HCT116 (cell line): Measurements from ENCODE around the gene ZNF627. TPM values are rescaled to one million over a fixed set of nuclear protein-coding genes. Genes with fewer than 3 reads are reported as not detected.

Experiments used
- ATAC-seq: fragments of 200-7000 bp; cut with Tn5 transposase; 2 replicates; pipeline ENCODE4 v1.9.1; 2020; ENCODE audit warnings: mild to moderate bottlenecking, moderate library complexity
- BruUV-seq: library from RNA; stranded (reverse); fragments of 400-500 nt; replicated peaks from 2 replicates; lab custom pipeline; 2021; lab: Mats Ljungman, UMichigan
- CTCF ChIA-PET: fragments of 300-600 bp; sonication (Branson Sonifier 250); formaldehyde crosslinking; loops from one replicate; lab custom pipeline; 2021; ENCODE audit warnings: antibody characterized with exemption; lab: Charles Lee
- POLR2A ChIA-PET: fragments of 300-600, 350-600 bp; sonication (Branson Sonifier 250); formaldehyde crosslinking; loops from one replicate; lab custom pipeline; 2021; ENCODE audit warnings: antibody characterized with exemption; lab: Charles Lee
- RAD21 ChIA-PET, 2 experiments: fragments of 300-600 bp; sonication (Branson Sonifier 250); formaldehyde crosslinking; loops; one replicate each; lab custom pipeline; 2023; ENCODE audit warnings: low total read pairs in 2 of 2; ENCODE audit not compliant: uncharacterized antibody in 2 of 2, unreplicated experiment in 2 of 2, low non-redundant PET in 1 of 2; lab: Charles Lee
- DNase-seq: peaks from one replicate; pipeline ENCODE4 v3.0.0-alpha.2; 2010; ENCODE audit warnings: low read depth, low spot score
- H2AFZ ChIP-seq: fragments of 200-600 bp; shearing (Covaris generic), sonication (generic); 2 replicates; pipeline ENCODE4 v1.6.1; 2017; ENCODE audit warnings: low read depth, mixed run types, mixed read lengths, antibody characterized with exemption, low read length; ENCODE audit not compliant: poor library complexity, severe bottlenecking
- H3K27ac ChIP-seq: 2 replicates; pipeline ENCODE4 v1.5.1; 2012; ENCODE audit warnings: low read depth, low read length
- H3K27me3 ChIP-seq: fragments of 200-600 bp; sonication (generic); 2 replicates; pipeline ENCODE4 v1.6.1; 2016; ENCODE audit warnings: mixed run types, low read length, mixed read lengths; ENCODE audit not compliant: insufficient read depth
- H3K36me3 ChIP-seq, 2 experiments: fragments of 200-500 bp in 1 of 2; fragments of 200-600 bp in 1 of 2; sonication (Bioruptor generic) in 1 of 2; sonication (generic) in 1 of 2; 2 replicates each; pipeline versions ENCODE4 v1.5.1 to v1.6.1; 2014 to 2016; ENCODE audit warnings: low read length in 2 of 2, inconsistent platforms in 1 of 2, mixed read lengths in 1 of 2, mixed run types in 1 of 2; ENCODE audit not compliant: insufficient read depth in 2 of 2, control insufficient read depth in 1 of 2
- H3K4me1 ChIP-seq, 2 experiments: fragments of 200-600 bp in 1 of 2; sonication (generic) in 1 of 2; 2 replicates each; pipeline versions ENCODE4 v1.5.1 to v1.6.1; 2012 to 2017; ENCODE audit warnings: low read length in 2 of 2, inconsistent platforms in 1 of 2, mild to moderate bottlenecking in 1 of 2, mixed read lengths in 1 of 2, mixed run types in 1 of 2, moderate library complexity in 1 of 2; ENCODE audit not compliant: insufficient read depth in 2 of 2, control insufficient read depth in 1 of 2
- H3K4me2 ChIP-seq: fragments of 200-600 bp; sonication (generic); 2 replicates; pipeline ENCODE4 v1.6.1; 2017; ENCODE audit warnings: mixed run types, low read length, mixed read lengths
- H3K4me3 ChIP-seq, 2 experiments: fragments of 200-600 bp in 1 of 2; sonication (generic) in 1 of 2; replicated peaks in 1 of 2; 2 replicates each; pipeline ENCODE4 v1.5.1; 2011 to 2016; ENCODE audit warnings: low read length in 2 of 2, control low read depth in 1 of 2, low read depth in 1 of 2, mild to moderate bottlenecking in 1 of 2, mixed read lengths in 1 of 2, mixed run types in 1 of 2
- H3K79me2 ChIP-seq: fragments of 200-600 bp; sonication (generic); 2 replicates; pipeline ENCODE4 v1.6.1; 2017; ENCODE audit warnings: mild to moderate bottlenecking, mixed run types, low read length, moderate library complexity, mixed read lengths; ENCODE audit not compliant: insufficient read depth
- H3K9ac ChIP-seq: fragments of 200-600 bp; sonication (generic); 2 replicates; pipeline ENCODE4 v1.6.1; 2016; ENCODE audit warnings: low read length, mixed read lengths
- H3K9me2 ChIP-seq: fragments of 200-600 bp; sonication (generic), shearing (Covaris generic); 2 replicates; pipeline ENCODE4 v1.6.1; 2017; ENCODE audit warnings: mixed run types, mild to moderate bottlenecking, moderate library complexity; ENCODE audit not compliant: insufficient read depth
- H3K9me3 ChIP-seq, 2 experiments: fragments of 200-500 bp in 1 of 2; fragments of 200-600 bp in 1 of 2; sonication (Bioruptor generic) in 1 of 2; sonication (generic) in 1 of 2; 2 replicates each; pipeline ENCODE4 v1.6.1; 2014 to 2017; ENCODE audit warnings: low read length in 2 of 2, mixed read lengths in 2 of 2, inconsistent platforms in 1 of 2, low read depth in 1 of 2, mild to moderate bottlenecking in 1 of 2, mixed run types in 1 of 2, moderate library complexity in 1 of 2; ENCODE audit not compliant: control insufficient read depth in 1 of 2, insufficient read depth in 1 of 2
- H4K20me1 ChIP-seq: fragments of 200-600 bp; sonication (generic), shearing (Covaris generic); 2 replicates; pipeline ENCODE4 v1.6.1; 2017; ENCODE audit warnings: mixed run types, mild to moderate bottlenecking, moderate library complexity; ENCODE audit not compliant: insufficient read depth
- ATF3 ChIP-seq: IDR thresholded peaks from 2 replicates; pipeline ENCODE4 v1.6.1; 2012
- EGR1 ChIP-seq: IDR thresholded peaks from 2 replicates; pipeline ENCODE4 v1.6.1; 2012; ENCODE audit warnings: low read depth
- ELF1 ChIP-seq: IDR thresholded peaks from 2 replicates; pipeline ENCODE4 v1.6.1; 2012; ENCODE audit warnings: low read depth, borderline replicate concordance
- EZH2phosphoT487 ChIP-seq: fragments of 200-600 bp; IDR thresholded peaks from 2 replicates; pipeline ENCODE4 v1.6.1; 2018; ENCODE audit warnings: antibody characterized with exemption, borderline replicate concordance
- FOSL1 ChIP-seq: IDR thresholded peaks from 2 replicates; pipeline ENCODE4 v1.6.1; 2012; ENCODE audit warnings: low read depth
- RAD21 ChIP-seq: IDR thresholded peaks from 2 replicates; pipeline ENCODE4 v1.6.1; 2012; ENCODE audit warnings: low read depth, mild to moderate bottlenecking
- REST ChIP-seq: IDR thresholded peaks from 2 replicates; pipeline ENCODE4 v1.6.1; 2012; ENCODE audit warnings: low read depth
- YY1 ChIP-seq: IDR thresholded peaks from 2 replicates; pipeline ENCODE4 v1.6.1; 2011; ENCODE audit warnings: low read length, low read depth, moderate library complexity, mild to moderate bottlenecking; ENCODE audit not compliant: insufficient replicate concordance; ENCODE audit errors: extremely low read depth
- ZBTB33 ChIP-seq: IDR thresholded peaks from 2 replicates; pipeline ENCODE4 v1.6.1; 2011; ENCODE audit warnings: mild to moderate bottlenecking, low read length, moderate library complexity; ENCODE audit not compliant: insufficient replicate concordance; ENCODE audit errors: extremely low read depth
- ZFX ChIP-seq: fragments of 450-650 bp; IDR thresholded peaks from 2 replicates; pipeline ENCODE4 v1.6.1; 2017
- intact Hi-C: fragments of 100-400 bp; cut with micrococcal nuclease; formaldehyde crosslinking; loops from 2 replicates; pipeline ENCODE4 v1.10.0; 2022
- total RNA-seq: library from RNA; stranded (reverse); gene quantifications from one replicate; pipeline ENCODE4 v1.2.1, GENCODE V29; 2021; ENCODE audit not compliant: unreplicated experiment
- TF ChIP-seq, protein P1 (sequence below), 3 experiments: fragments of 200-600 bp in 1 of 3; sonication (generic) in 1 of 3; IDR thresholded peaks in 2 of 3; conservative IDR thresholded peaks in 1 of 3; 2 replicates each; pipeline ENCODE4 v1.5.1; 2012 to 2017; ENCODE audit warnings: low read depth in 2 of 3, low read length in 2 of 3, antibody characterized with exemption in 1 of 3, borderline replicate concordance in 1 of 3, control low read depth in 1 of 3, mild to moderate bottlenecking in 1 of 3, mixed read lengths in 1 of 3, mixed run types in 1 of 3, moderate library complexity in 1 of 3; ENCODE audit not compliant: insufficient read depth in 1 of 3

The ZNF627 gene
- total RNA-seq, 1 experiment from 2014 or later, result 14.8 TPM

DNA sequence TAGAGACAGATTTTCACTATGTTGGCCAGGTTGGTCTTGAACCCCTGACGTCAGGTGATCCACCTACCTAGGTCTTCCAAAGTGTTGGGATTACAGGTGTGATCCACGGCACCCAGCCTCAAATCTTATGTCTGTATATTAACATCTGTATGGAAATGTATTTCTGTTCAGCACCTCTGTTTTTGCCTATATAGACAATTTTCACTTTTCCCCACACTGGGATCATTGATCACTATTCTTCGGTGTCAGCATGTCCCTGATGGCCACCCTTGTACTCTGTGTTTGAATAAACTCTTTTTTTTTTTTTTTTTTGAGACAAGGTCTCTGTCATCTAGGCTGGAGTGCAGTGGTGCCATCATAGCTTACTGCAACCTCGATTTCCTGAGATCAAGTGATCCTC is 3.2 kb upstream of the ZNF627 start:
- Histone ChIP-seq H3K4me2 (no peak overlapping the region), H3K4me3 (no peak overlapping the region), H4K20me1 (no peaks in the 10 kb centered on the region), H3K79me2 (peaks cover 16% of the 10 kb centered on the region), H3K9me3 (no peaks in the 10 kb centered on the region), H3K36me3 (peaks cover 0 to 1% of the 10 kb centered on the region in 2 experiments; a peak in 1 of 4 replicates), H3K27ac (no peak overlapping the region), H2AFZ (no peak overlapping the region), H3K9ac (no peak overlapping the region), H3K27me3 (no peaks in the 10 kb centered on the region), H3K4me1 (peaks cover 3 to 13% of the 10 kb centered on the region in 2 experiments; a peak in 2 of 4 replicates), H3K9me2 (no peaks in the 10 kb centered on the region)
- ChIA-PET RAD21 (no interaction called here), POLR2A (no interaction called here), CTCF (no interaction called here)
- no peak for DNase-seq
- no TSS peak for BruUV-seq
- TF ChIP-seq, protein P1, sequence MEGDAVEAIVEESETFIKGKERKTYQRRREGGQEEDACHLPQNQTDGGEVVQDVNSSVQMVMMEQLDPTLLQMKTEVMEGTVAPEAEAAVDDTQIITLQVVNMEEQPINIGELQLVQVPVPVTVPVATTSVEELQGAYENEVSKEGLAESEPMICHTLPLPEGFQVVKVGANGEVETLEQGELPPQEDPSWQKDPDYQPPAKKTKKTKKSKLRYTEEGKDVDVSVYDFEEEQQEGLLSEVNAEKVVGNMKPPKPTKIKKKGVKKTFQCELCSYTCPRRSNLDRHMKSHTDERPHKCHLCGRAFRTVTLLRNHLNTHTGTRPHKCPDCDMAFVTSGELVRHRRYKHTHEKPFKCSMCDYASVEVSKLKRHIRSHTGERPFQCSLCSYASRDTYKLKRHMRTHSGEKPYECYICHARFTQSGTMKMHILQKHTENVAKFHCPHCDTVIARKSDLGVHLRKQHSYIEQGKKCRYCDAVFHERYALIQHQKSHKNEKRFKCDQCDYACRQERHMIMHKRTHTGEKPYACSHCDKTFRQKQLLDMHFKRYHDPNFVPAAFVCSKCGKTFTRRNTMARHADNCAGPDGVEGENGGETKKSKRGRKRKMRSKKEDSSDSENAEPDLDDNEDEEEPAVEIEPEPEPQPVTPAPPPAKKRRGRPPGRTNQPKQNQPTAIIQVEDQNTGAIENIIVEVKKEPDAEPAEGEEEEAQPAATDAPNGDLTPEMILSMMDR (IDR thresholded peaks at IDR 0.05 in 2 of 3, conservative IDR thresholded peaks at IDR 0.05 in 1 of 3; ENCODE audit: borderline replicate concordance in 1 of 3, insufficient read depth in 1 of 3, low read depth in 2 of 3, low read length in 2 of 3), result no peak
- no peak for TF ChIP-seq ATF3
- TF ChIP-seq ZFX, result no peak
- TF ChIP-seq EGR1, result no peak
- TF ChIP-seq YY1, result no peak
- TF ChIP-seq EZH2phosphoT487, result no peak
- intact Hi-C loops, result no loop called here
- no peak for ATAC-seq

GRCh38 chr19:11596156-11596555 is 1.1 kb upstream of the ZNF627 start:
- peaks cover 3 to 13% of the 10 kb centered on the region in 2 experiments; a peak in 2 of 4 replicates for H3K4me1 ChIP-seq
- intact Hi-C loops, result no loop called here
- ATAC-seq (no peak), DNase-seq (no peak)
- RAD21 ChIA-PET, result no interaction called here
- no peak overlapping the region for H2AFZ ChIP-seq
- POLR2A ChIA-PET, result no interaction called here
- no peak overlapping the region for H3K4me3 ChIP-seq
- peaks cover 35% of the 10 kb centered on the region for H3K79me2 ChIP-seq
- H4K20me1 ChIP-seq, result no peaks in the 10 kb centered on the region
- no peak overlapping the region for H3K4me2 ChIP-seq
- H3K27me3 ChIP-seq, result no peaks in the 10 kb centered on the region
- H3K9ac ChIP-seq, result no peak overlapping the region
- no peak overlapping the region for H3K27ac ChIP-seq
- BruUV-seq, result no TSS peak
- H3K9me3 ChIP-seq, result no peaks in the 10 kb centered on the region
- CTCF ChIA-PET, result no interaction called here
- no peaks in the 10 kb centered on the region for H3K9me2 ChIP-seq
- H3K36me3 ChIP-seq, result peaks cover 0 to 5% of the 10 kb centered on the region in 2 experiments; a peak in 1 of 4 replicates
- TF ChIP-seq ZBTB33, result no peak
- TF ChIP-seq EZH2phosphoT487, result no peak
- TF ChIP-seq REST, result no peak
- no peak for TF ChIP-seq FOSL1
- TF ChIP-seq ATF3, result no peak
- TF ChIP-seq RAD21, result no peak
- TF ChIP-seq ELF1, result no peak
